Measurements from ENCODE around the gene NSMCE4A. TPM values are rescaled to one million over a fixed set of nuclear protein-coding genes. Genes with fewer than 3 reads are reported as not detected.

The NSMCE4A gene
- total and polyA plus RNA-seq, 9 of the 15 experiments (the other 6 are each of a cell fraction or from before 2014, with no cell fraction given) = 8.4 to 88.5 (median 46.4) TPM

DNA sequence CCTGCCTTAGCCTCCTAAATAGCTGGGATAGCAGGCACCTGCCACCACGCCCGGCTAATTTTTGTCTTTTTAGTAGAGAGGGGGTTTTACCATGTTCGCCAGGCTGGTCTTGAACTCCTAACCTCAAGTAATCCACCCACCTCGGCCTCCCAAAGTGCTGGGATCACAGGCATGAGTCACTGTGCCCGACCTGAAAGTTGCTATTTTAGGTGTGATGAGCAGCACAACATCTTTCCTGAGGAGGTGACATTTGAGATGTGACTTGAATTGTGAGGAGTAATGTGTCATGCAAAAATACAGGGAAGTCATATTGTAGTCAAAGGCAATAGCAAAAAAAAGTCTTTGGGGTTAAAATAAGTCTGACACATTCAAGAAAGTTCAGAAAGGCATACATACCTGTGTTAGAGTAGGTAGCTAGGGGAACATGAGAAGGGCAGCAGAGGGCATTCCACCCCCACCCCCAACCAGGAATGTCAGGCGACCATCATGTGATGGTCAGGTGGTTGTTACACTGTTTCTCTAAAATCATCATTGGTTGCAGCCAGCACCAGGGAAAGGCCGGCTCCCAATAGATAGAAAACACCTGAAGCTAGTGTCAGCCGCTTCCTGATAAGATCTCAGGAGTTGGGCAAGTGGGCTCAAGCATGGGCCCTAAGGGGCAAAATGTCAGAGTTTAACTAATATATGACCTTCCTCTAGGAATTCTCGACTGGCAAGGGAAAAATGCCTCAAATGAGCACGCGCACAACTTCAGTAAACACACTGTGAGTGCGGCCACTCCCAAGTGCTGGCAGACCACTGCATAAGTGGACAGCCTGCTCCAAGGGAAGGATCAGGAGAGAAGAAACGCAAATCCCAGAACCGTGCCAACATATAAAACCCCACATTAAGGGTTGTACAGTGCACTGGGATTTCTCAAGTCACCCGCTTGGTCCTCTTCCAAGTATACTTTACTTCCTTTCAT lies 13.6 kb upstream of the NSMCE4A start, which contains the start of gene TACC2:
TACC2 (plus strand) TSS at position 803 of the 964 bp plus-strand sequence. CDS start 32,819 bp downstream, outside the sequence.
- no peak within 1 kb of the TSS for H3K27ac ChIP-seq (ENCODE audit: extremely low read depth, low read depth, low read length)
- POLR2A ChIA-PET = no interaction called here
- no peak for FAIRE-seq
- H4K20me1 ChIP-seq (replicated peaks; ENCODE audit: control insufficient read depth, insufficient read depth, low read length) = no peaks in the 10 kb centered on the region
- H3K4me2 ChIP-seq (ENCODE audit: insufficient read depth, low read length) = no peak within 1 kb of the TSS
- no peak within 1 kb of the TSS for H3K4me3 ChIP-seq
- no peaks in the 10 kb centered on the region for H3K9me1 ChIP-seq (ENCODE audit: control insufficient read depth, insufficient read depth, low read length)
- no TSS peak for BruUV-seq (replicated peaks)
- H2AFZ ChIP-seq (ENCODE audit: low read depth, low read length) = no peak within 1 kb of the TSS
- CTCF ChIA-PET (ENCODE audit: low intra/inter-chr PET ratio) = no interaction called here
- no peak for ATAC-seq
- H3K27me3 ChIP-seq (ENCODE audit: control insufficient read depth in 2 of 2, insufficient read depth in 2 of 2, low read length in 2 of 2) = no peaks in the 10 kb centered on the region
- intact Hi-C loops (cut with micrococcal nuclease) = no loop called here
- in situ Hi-C loops (cut with MboI) = no loop called here
- no peaks in the 10 kb centered on the region; a peak in 1 of 5 replicates for H3K4me1 ChIP-seq (replicated peaks in 1 of 2; ENCODE audit: control insufficient read depth in 2 of 2, insufficient read depth in 2 of 2, low read length in 2 of 2)
- H3K9ac ChIP-seq (ENCODE audit: insufficient read depth in 1 of 2, low read depth in 2 of 2, low read length in 2 of 2) = no peak within 1 kb of the TSS
- TF ChIP-seq, protein P1, sequence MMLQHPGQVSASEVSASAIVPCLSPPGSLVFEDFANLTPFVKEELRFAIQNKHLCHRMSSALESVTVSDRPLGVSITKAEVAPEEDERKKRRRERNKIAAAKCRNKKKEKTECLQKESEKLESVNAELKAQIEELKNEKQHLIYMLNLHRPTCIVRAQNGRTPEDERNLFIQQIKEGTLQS (IDR thresholded peaks at IDR 0.05) = peak; percentile 37; the same call in 1 of the 2 replicates
- TF ChIP-seq, protein P1 (CRISPR knock-in tag; conservative IDR thresholded peaks at IDR 0.05) = no peak
- TF ChIP-seq, protein P2, sequence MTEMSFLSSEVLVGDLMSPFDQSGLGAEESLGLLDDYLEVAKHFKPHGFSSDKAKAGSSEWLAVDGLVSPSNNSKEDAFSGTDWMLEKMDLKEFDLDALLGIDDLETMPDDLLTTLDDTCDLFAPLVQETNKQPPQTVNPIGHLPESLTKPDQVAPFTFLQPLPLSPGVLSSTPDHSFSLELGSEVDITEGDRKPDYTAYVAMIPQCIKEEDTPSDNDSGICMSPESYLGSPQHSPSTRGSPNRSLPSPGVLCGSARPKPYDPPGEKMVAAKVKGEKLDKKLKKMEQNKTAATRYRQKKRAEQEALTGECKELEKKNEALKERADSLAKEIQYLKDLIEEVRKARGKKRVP (CRISPR knock-in tag; IDR thresholded peaks at IDR 0.05) = no peak
- H3K9me3 ChIP-seq (replicated peaks; ENCODE audit: control insufficient read depth, insufficient read depth, low read depth, low read length) = peaks cover 3% of the 10 kb centered on the region
- DNase-seq (ENCODE audit: extremely low read depth in 1 of 4, low spot score in 3 of 4) = no peak
- H3K36me3 ChIP-seq (ENCODE audit: control insufficient read depth, insufficient read depth, low read length) = no peaks in the 10 kb centered on the region
- H3K79me2 ChIP-seq (ENCODE audit: control insufficient read depth, insufficient read depth, low read length) = no peaks in the 10 kb centered on the region
- WGBS (ENCODE audit: insufficient coverage, low coverage, missing lambda C conversion rate) = 13% methylated on average over 12 of the region's 15 CpGs

Data from K562 (cell line).